Heart right ventricle (tissue), 16 donors: ENCODE measurements around the gene BTBD19. TPM values are rescaled to one million over a fixed set of nuclear protein-coding genes. Genes with fewer than 3 reads are reported as not detected.
"Not testable (repeated sequence)": the region's sequence is repeated elsewhere in the genome, so short reads cannot be mapped to it uniquely, and the experiment has no call there.

Experiments used
- ATAC-seq, 8 donors: fragments of 200-7000 bp; cut with Tn5 transposase; one replicate each; pipeline ENCODE4 v1.9.1; 2020; ENCODE audit warnings: mild to moderate bottlenecking in 8 of 8, moderate library complexity in 8 of 8, moderate number of reproducible peaks in 1 of 8
- DNase-seq, 2 donors: peaks; one replicate each; pipeline ENCODE4 v3.0.0-alpha.2; 2020
- H3K27ac ChIP-seq, 10 donors: fragments of 200-600 bp; sonication (generic) in 2 of 10; one replicate each; pipeline versions ENCODE4 v1.5.0 to v1.8.0; 2020 to 2022; ENCODE audit warnings: mild to moderate bottlenecking in 3 of 10
- H3K27me3 ChIP-seq, 7 donors: fragments of 200-600 bp; one replicate each; pipeline ENCODE4 v1.8.0; 2021 to 2022; ENCODE audit warnings: mild to moderate bottlenecking in 2 of 7
- H3K36me3 ChIP-seq, 9 donors: fragments of 200-600 bp; sonication (generic) in 1 of 9; one replicate each; pipeline versions ENCODE4 v1.5.0 to v1.8.0; 2020 to 2022; ENCODE audit warnings: mild to moderate bottlenecking in 2 of 9
- H3K4me1 ChIP-seq, 9 donors: fragments of 200-600 bp; sonication (generic) in 1 of 9; one replicate each; pipeline versions ENCODE4 v1.5.0 to v1.8.0; 2020 to 2022; ENCODE audit warnings: mild to moderate bottlenecking in 4 of 9
- H3K4me3 ChIP-seq, 10 donors: fragments of 200-600 bp; sonication (generic) in 2 of 10; one replicate each; pipeline versions ENCODE4 v1.5.0 to v1.8.0; 2020 to 2022; ENCODE audit warnings: mild to moderate bottlenecking in 7 of 10, moderate library complexity in 2 of 10
- H3K9me3 ChIP-seq, 11 donors: fragments of 200-600 bp in 10 of 11; sonication (generic) in 2 of 11; one replicate each; pipeline versions ENCODE4 v1.5.0 to v1.8.0; 2013 to 2022; ENCODE audit warnings: mild to moderate bottlenecking in 2 of 11, control low read depth in 1 of 11, moderate library complexity in 1 of 11
- WGBS, 2 donors: extraction: QIAGEN DNeasy Blood & Tissue Kit; methylation state at CpG; one replicate each; pipeline ENCODE4 v1.1.7; 2013; ENCODE audit warnings: inconsistent platforms in 1 of 2; 5-methylcytosine and 5-hydroxymethylcytosine counted together
- intact Hi-C, 10 donors: fragments of 100-400 bp; cut with DNase I; formaldehyde crosslinking; loops; one replicate each; pipeline versions ENCODE4 v1.11.1 to v1.14.2; 2022
- polyA plus RNA-seq, 2 donors: library from polyadenylated mRNA; stranded (reverse); fragments of 200-250 nt; gene quantifications; one replicate each; pipeline ENCODE4 v1.2.3, GENCODE V29; 2013
- total RNA-seq, 10 donors: library from RNA; stranded (reverse); fragmentation: NEBNext Ultra II Directional in 3 of 10; extraction: Animal tissue kit (Norgen Biotek cat#: 25700) in 3 of 10; gene quantifications; one replicate each; pipeline versions ENCODE4 v1.2.1 to v1.2.4, GENCODE V29; 2021 to 2023
- TF ChIP-seq, protein P1 (sequence below), 9 donors: fragments of 200-600 bp; sonication (generic) in 2 of 9; IDR thresholded peaks; one replicate each; pipeline versions ENCODE4 v1.5.0 to v1.8.0; 2021 to 2022; ENCODE audit warnings: antibody characterized with exemption in 9 of 9, mild to moderate bottlenecking in 5 of 9, moderate library complexity in 1 of 9
- donor health status: Arrhythmogenic right ventricular cardiomyopathy.
- donor health status: ischemic (EF 13 %, LVEDD 7.1; RV severe dilation, severe dysfunction).
- donor health status: healthy with polysubstance abuse.
- donor health status: DM: no; HTN: yes; CAD: no.
- donor health status: DM: no; HTN: no; CAD: no.
- donor health status: ischemic (EF 25% LVEDD 6.9; RV normal size, moderate dysfunction).
- donor health status: ischemic (EF 25% LVEDD 5.7; RV mildly dilated, moderate dysfunction).
- donor health status: healthy.
- donor health status: DM: yes; HTN: yes; CAD: no.
- donor health status: Ischemic cardiomyopathy.
- donor health status: ischemic (EF 35%, LVEDD 5.7; RV mildly dilated, moderate dysfunction).
- donor health status: nonischemic (EF 11% LVEDD 7.7; RV severe dilation, severe dysfunction).
- donor health status: DM: yes; HTN: yes; CAD: no.
- donor health status: PGD.
- donor health status: ischemic (EF 29% LVEDD 5.4; RV normal size, mild dysfunction).
- donor health status: nonischemic (EF 23%, LVEDD 6.1; RV moderate dilation, normal function).

Gene BTBD19
- total and polyA plus RNA-seq, 12 donors = 1.8 to 12.5 (median 3.2) TPM

DNA sequence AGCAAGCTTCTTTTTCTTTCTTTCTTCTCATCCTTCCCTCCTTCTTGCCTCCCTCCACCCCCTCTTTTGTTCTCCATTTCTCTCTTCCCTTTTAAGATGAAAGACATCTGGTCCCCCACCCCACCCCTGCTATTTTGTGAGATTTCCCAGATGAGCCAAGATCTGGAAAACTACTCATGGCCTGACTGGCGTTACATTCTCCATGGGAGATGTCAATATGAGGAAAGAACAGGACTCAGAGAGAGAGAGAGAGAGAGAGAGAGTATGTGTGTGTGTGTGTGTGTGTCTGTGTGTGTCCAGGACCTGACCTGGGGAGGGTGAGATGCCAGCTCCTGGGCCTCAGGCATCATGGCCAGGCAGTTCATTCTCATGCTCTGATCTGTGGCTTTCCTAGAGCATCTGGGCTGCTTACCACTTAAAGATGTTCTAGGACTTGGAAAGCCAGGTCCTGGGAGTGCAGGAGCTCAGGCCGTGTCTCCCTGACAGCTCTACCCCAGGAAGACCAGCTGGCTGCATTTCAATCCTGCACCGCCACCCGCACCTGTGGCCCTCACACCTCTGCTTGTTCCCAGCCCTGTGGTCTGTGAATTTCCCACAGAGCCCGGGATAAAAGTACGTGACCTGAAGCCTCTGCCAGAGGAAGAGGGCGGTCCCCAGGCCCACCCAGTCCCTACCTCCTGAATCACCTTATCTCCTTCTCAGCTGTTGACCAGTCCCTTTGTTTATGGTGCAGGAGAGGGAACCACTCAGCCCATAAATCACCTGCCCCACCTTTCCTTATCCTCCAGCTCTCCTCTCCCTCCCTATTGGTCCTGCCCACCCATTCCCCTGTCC lies 17.1 kb upstream of the BTBD19 start:
- intact Hi-C loops = loop anchor here in 7 of 10 donors (5.0 to 10.0 kb wide), 7 partner anchors 41 to 514 kb away; partner anchors contain the start of genes HECTD3 (in 3 of the 7) and UROD (in 3 of the 7)
- Histone ChIP-seq H3K27ac (no peak overlapping the region), H3K4me3 (no peak overlapping the region), H3K27me3 (no peaks in the 10 kb centered on the region), H3K9me3 (no peaks in the 10 kb centered on the region), H3K4me1 (peaks cover 0 to 6% (median 4%) of the 10 kb centered on the region in 9 donors), H3K36me3 (no peaks in the 10 kb centered on the region)
- 63 to 71% methylated on average over 7 of the region's 7 CpGs for WGBS, 2 donors
- TF ChIP-seq, protein P1, sequence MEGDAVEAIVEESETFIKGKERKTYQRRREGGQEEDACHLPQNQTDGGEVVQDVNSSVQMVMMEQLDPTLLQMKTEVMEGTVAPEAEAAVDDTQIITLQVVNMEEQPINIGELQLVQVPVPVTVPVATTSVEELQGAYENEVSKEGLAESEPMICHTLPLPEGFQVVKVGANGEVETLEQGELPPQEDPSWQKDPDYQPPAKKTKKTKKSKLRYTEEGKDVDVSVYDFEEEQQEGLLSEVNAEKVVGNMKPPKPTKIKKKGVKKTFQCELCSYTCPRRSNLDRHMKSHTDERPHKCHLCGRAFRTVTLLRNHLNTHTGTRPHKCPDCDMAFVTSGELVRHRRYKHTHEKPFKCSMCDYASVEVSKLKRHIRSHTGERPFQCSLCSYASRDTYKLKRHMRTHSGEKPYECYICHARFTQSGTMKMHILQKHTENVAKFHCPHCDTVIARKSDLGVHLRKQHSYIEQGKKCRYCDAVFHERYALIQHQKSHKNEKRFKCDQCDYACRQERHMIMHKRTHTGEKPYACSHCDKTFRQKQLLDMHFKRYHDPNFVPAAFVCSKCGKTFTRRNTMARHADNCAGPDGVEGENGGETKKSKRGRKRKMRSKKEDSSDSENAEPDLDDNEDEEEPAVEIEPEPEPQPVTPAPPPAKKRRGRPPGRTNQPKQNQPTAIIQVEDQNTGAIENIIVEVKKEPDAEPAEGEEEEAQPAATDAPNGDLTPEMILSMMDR (IDR thresholded peaks at IDR 0.05) = no peak
- ATAC-seq (no peak), DNase-seq (no peak)

DNA sequence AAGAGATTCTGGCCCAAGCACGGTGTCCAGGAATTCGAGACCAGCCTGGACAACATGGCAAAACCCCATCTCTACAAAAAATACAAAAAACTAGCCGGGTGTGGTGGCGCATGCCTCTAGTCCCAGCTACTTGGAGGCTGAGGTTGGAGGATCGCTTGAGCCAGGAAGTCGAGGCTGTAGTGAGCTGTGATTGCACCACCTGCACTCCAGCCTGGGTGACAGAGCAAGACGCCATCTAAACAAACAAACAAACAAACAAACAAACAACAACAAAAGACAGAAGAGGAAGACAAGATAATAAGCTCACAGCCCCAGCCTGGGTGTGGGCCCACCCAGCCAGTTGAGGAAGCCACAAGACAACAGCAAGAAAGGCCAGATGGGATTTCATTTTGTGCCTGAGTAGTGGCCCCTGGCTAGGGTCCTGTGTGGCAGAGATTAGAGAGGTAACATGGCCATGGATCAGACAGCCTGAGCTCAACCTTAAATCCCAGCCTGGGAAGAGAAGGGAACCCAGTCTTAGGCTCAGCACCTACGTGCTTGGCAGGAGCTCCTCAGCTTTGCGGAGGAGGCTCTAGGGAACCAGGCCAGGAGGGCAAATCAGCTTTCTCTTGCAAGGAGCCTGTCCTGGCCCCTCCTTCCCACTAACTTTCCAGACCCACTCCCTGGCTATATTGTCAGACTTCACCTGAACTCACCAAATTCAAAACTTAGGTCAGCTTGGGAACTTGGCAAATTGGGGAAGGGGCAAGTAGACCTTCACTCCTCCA lies 15.4 kb upstream of the BTBD19 start:
- DNase-seq = no peak
- peak in 1 of 8 donors; percentile 15 for ATAC-seq
- no peaks in the 10 kb centered on the region for H3K9me3 ChIP-seq
- TF ChIP-seq, protein P1 (IDR thresholded peaks at IDR 0.05) = no peak
- intact Hi-C loops = loop anchor here in 7 of 10 donors (5.0 to 10.0 kb wide), 7 partner anchors 39 to 512 kb away; partner anchors contain the start of genes HECTD3 (in 3 of the 7) and UROD (in 3 of the 7)
- H3K27ac ChIP-seq = no peak overlapping the region
- WGBS, 2 donors = 93 to 94% methylated on average over 9 of the region's 9 CpGs
- H3K27me3 ChIP-seq = no peaks in the 10 kb centered on the region
- H3K36me3 ChIP-seq = no peaks in the 10 kb centered on the region
- no peaks in the 10 kb centered on the region for H3K4me1 ChIP-seq
- H3K4me3 ChIP-seq = no peak overlapping the region

DNA sequence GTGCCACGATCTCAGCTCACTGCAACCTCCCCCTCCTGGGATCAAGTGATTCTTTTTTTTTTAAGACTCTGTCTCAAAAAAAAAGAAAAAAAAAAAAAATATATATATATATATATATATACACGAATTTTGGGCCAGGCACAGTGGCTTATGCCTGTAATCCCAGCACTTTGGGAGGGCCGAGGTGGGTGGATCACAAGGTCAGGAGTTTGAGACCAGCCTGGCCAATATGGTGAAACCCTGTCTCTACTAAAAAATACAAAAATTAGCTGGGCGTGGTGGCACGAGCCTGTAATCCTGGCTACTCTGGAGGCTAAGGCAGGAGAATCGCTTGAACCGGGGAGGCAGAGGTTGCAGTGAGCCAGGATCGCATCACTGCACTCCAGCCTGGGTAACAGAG lies 10.4 kb upstream of the BTBD19 start:
- not testable (repeated sequence) for ATAC-seq, H3K27ac ChIP-seq

DNA sequence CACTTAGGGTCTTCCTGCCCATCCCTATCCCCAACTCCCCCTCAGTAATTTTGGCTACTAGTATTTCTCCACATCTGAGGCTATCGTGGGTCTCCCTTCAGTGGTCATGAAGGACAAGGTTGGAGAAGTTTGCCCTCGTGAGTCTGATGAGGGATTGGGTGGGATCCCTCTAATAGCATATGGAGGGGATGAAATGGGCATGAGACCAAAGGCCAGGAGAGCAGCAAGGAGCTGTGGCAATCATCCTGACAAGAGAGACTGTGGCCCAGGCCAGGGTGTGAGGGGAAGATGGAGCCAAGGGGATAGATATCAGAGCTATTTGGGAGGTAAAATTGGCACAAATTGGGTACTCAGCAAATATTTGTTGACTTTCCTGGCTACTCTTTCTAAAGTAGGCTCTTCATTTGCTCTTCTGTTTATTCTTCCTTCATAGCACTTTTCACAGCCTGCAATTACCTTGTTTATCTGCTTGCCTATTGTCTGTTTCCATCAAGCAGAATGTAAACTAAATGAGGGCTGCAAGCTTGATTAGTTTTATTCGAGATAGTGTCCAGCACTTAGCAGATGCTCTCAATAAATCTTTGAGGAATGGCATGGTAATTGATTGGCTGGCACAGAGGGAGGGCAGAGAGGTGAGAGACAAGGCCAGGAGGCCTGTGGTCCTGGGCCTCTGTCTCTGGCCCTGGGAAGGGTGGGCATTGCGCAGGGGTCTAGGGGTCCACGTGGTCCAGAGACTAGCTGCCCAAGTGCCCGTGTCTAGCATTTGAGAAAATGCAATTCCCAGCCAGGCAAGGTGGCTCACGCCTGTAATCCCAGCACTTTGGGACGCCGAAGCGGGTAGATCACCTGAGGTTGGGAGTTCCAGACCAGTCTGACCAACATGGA lies 9.6 kb upstream of the BTBD19 start:
- Histone ChIP-seq H3K36me3 (peaks cover 0 to 17% (median 12%) of the 10 kb centered on the region in 9 donors), H3K4me1 (peaks cover 11 to 38% (median 30%) of the 10 kb centered on the region in 9 donors), H3K27me3 (no peaks in the 10 kb centered on the region), H3K9me3 (no peaks in the 10 kb centered on the region), H3K4me3 (no peak overlapping the region), H3K27ac (peak overlapping the region in 8 of 10 donors; percentile 90 to 100 (median 96))
- DNase-seq (no peak), ATAC-seq (no peak)
- TF ChIP-seq, protein P1 (IDR thresholded peaks at IDR 0.05) = no peak
- intact Hi-C loops = loop anchor here in 5 of 10 donors (2.0 to 10.0 kb wide), 6 partner anchors 22 to 506 kb away; partner anchors contain the start of genes HECTD3 (in 3 of the 5) and UROD (in 3 of the 5)
- WGBS, 2 donors = 88 to 90% methylated on average over 10 of the region's 10 CpGs

More for the DNA sequence above, 10.4 kb upstream of the BTBD19 start:
- not testable (repeated sequence) for H3K27me3 ChIP-seq, DNase-seq, H3K36me3 ChIP-seq, H3K4me3 ChIP-seq, H3K9me3 ChIP-seq
- intact Hi-C loops = loop anchor here in 5 of 10 donors (2.0 to 10.0 kb wide), 6 partner anchors 23 to 507 kb away; partner anchors contain the start of genes HECTD3 (in 3 of the 5) and UROD (in 3 of the 5)
- WGBS, 2 donors = 82 to 88% methylated on average over 8 of the region's 8 CpGs
- peaks cover 9 to 30% (median 21%) of the 10 kb centered on the region in 9 donors for H3K4me1 ChIP-seq
